ENCODE results near the gene UBALD1.
A peak's percentile ranks its signal among the peaks of the same experiment; 100 is the strongest.

- TF ChIP-seq POLR2A (IDR thresholded peaks at IDR 0.05) (no peak), CTCF (IDR thresholded peaks at IDR 0.05) (peak in 2 of 6 experiments; percentile 10 to 24)
These were observed 4.1 kb upstream of the UBALD1 start for GRCh38 chr16:4618645-4619418.
